ENCODE measurements around the gene MTM1.

MTM1 gene

DNA sequence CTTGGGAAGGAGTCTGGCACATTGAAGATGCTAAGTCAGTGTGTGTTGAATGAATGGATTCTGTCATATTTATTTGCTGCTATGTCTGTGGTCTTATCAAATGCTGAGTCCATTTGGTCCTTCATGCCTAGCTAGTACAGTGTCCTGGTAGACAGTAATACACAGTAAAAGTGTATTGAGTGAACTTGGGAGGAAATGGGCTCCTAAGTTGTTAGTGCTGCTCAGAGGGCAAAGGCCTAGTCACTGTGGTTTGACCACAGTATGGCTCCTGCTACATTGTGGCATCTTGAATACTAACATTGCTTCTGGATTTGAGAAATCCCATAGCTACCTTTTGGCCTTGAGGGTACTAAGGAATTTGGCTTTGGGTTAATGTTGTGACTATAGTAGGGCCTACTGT is 33.9 kb downstream of the MTM1 start:
- TF ChIP-seq CTCF (conservative IDR thresholded peaks at IDR 0.05; ENCODE audit: low read depth, low read length), result no peak
- H3K4me3 ChIP-seq (ENCODE audit: low read length), result no peak overlapping the region
- DNase-seq (ENCODE audit: low read depth), result no peak

- no peak overlapping the region for H3K4me3 ChIP-seq (ENCODE audit: low read length)
- no peak for DNase-seq (ENCODE audit: low read depth)
- TF ChIP-seq CTCF (conservative IDR thresholded peaks at IDR 0.05; ENCODE audit: low read depth, low read length), result no peak
Measured at GRCh38 chrX:150602743-150603142, 34.3 kb downstream of the MTM1 start.

GRCh38 chrX:150605603-150606002 is 37.2 kb downstream of the MTM1 start:
- TF ChIP-seq CTCF (conservative IDR thresholded peaks at IDR 0.05; ENCODE audit: low read depth, low read length), result no peak

GRCh38 chrX:150607201-150607600 is 38.8 kb downstream of the MTM1 start:
- no peak for DNase-seq (ENCODE audit: low read depth)
- TF ChIP-seq CTCF (conservative IDR thresholded peaks at IDR 0.05; ENCODE audit: low read depth, low read length), result no peak
- no peak overlapping the region for H3K4me3 ChIP-seq (ENCODE audit: low read length)

More at GRCh38 chrX:150605603-150606002, 37.2 kb downstream of the MTM1 start:
- H3K4me3 ChIP-seq (ENCODE audit: low read length), result no peak overlapping the region
- DNase-seq (ENCODE audit: low read depth), result no peak

GRCh38 chrX:150610043-150610442 is 41.6 kb downstream of the MTM1 start:
- no peak overlapping the region for H3K4me3 ChIP-seq (ENCODE audit: low read length)
- DNase-seq (ENCODE audit: low read depth), result no peak
- TF ChIP-seq CTCF (conservative IDR thresholded peaks at IDR 0.05; ENCODE audit: low read depth, low read length), result no peak

DNA sequence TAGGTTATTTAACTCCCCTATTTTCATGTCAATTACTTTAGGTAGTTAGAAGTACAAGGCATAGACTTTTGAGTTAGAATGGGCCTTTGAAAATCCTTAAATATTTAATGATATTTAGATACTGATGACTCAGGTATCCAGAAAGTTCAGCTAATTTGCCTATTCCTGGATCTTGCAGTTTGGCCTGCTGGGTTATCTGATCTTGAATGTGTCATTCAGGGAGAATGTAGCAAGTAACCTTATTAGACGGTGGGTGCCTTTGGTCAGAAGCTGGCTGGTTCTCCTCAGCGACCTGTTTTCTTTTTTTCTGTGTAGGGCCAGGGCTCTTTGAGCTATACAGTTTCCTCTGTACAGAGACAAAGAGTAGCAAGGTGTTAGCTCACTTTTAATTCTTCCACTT is 42.0 kb downstream of the MTM1 start:
- no peak for DNase-seq (ENCODE audit: low read depth)
- no peak overlapping the region for H3K4me3 ChIP-seq (ENCODE audit: low read length)
- no peak for TF ChIP-seq CTCF (conservative IDR thresholded peaks at IDR 0.05; ENCODE audit: low read depth, low read length)

DNA sequence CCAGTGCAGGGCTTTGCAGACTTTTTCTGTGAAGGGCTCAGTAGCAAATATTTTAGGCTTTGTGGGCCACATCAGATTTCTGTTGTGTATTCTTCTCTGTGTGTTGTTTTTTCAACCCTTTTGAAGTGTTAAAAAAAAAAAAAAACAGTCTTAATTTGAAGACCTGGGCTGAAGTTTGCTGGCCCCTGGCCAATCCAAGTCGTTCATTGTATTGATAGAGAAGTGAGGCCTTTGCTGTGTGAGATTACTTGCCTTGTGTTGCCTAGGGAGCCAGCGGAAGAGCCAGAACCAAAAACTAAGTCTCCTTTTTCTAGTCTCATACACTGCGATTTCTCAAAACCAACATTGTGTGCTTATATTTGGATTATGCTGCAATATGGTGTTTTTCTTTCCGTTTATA is 46.9 kb downstream of the MTM1 start:
- no peak overlapping the region for H3K4me3 ChIP-seq (ENCODE audit: low read length)
- no peak for DNase-seq (ENCODE audit: low read depth)
- TF ChIP-seq CTCF (conservative IDR thresholded peaks at IDR 0.05; ENCODE audit: low read depth, low read length), result no peak

Data from retinal pigment epithelial cell (primary cell).